Urinary bladder (tissue), 4 donors: ENCODE data around the gene SURF6. TPM values are rescaled to one million over a fixed set of nuclear protein-coding genes. Genes with fewer than 3 reads are reported as not detected.

Experiments
- DNase-seq: peaks from one replicate; pipeline ENCODE4 v3.0.0-alpha.2; 2015; ENCODE audit errors: extremely low spot score
- H3K27ac ChIP-seq: one replicate; pipeline ENCODE4 v1.5.1; 2013; ENCODE audit warnings: low read depth, mild to moderate bottlenecking, moderate library complexity
- H3K36me3 ChIP-seq: one replicate; pipeline ENCODE4 v1.6.1; 2013; ENCODE audit warnings: mild to moderate bottlenecking, moderate library complexity; ENCODE audit not compliant: insufficient read depth
- H3K4me1 ChIP-seq: one replicate; pipeline ENCODE4 v1.6.1; 2013; ENCODE audit warnings: mild to moderate bottlenecking, moderate library complexity; ENCODE audit not compliant: insufficient read depth
- H3K4me3 ChIP-seq: one replicate; pipeline ENCODE4 v1.5.1; 2013; ENCODE audit warnings: low read depth, low read length
- WGBS: extraction: QIAGEN DNeasy Blood & Tissue Kit; methylation state at CpG from one replicate; pipeline ENCODE4 v1.1.7; 2013; 5-methylcytosine and 5-hydroxymethylcytosine counted together
- polyA plus RNA-seq: library from polyadenylated mRNA; stranded (reverse); fragments of 200-250 nt; gene quantifications from one replicate; pipeline ENCODE4 v1.2.3, GENCODE V29; 2013
- total RNA-seq: library from RNA; depleted of rRNA; stranded (reverse); fragments of >200 nt; gene quantifications from one replicate; pipeline ENCODE4 v1.2.3, GENCODE V29; 2014
- donor health status: healthy with polysubstance abuse.
- donor health status: healthy.

SURF6 gene
- total and polyA plus RNA-seq, 2 donors = 10.2 to 30.4 TPM

DNA sequence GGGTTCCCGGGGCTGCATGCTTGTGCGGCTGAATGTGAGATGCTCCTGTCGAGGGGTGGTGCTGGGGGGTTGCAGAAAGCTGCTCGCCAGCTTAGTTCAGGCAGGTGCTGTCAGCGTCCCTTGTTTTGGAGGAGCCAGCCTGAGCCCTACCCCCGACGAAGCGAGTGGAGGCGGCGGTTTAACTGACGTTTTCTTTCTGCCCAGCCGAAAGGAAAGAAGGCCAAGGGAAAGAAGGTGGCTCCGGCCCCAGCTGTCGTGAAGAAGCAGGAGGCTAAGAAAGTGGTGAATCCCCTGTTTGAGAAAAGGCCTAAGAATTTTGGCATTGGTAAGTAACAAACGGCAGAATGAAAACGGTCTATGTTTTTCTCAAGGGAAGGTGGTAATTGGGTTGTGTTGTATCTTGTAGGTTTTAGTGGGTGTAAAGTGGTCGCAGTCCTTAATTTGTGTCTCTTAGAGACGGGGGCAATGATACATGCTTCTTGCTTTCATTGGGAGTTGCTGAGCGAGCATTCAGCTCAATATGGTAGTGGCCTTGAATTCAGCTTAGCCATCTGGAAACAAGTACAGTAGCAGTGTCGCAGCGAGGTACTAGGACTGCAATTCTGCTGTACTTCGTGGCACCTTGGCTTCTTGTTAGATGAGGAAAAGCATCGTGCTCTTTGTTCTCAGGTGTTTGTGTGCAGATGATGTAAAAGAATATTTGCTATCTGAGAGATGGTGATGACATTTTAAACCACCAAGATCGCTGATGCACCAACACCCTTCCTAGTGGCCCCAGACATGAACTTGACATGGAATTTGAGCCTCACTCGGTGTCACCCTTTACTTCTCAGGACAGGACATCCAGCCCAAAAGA, 13.0 kb upstream of the SURF6 start:
- DNase-seq = no peak
- H3K4me3 ChIP-seq = peak overlapping the region; percentile 77
- H3K4me1 ChIP-seq = no peaks in the 10 kb centered on the region
- WGBS = 18% methylated on average over 25 of the region's 25 CpGs
- H3K27ac ChIP-seq = peak overlapping the region; percentile 85
- H3K36me3 ChIP-seq = peaks cover 11% of the 10 kb centered on the region

DNA sequence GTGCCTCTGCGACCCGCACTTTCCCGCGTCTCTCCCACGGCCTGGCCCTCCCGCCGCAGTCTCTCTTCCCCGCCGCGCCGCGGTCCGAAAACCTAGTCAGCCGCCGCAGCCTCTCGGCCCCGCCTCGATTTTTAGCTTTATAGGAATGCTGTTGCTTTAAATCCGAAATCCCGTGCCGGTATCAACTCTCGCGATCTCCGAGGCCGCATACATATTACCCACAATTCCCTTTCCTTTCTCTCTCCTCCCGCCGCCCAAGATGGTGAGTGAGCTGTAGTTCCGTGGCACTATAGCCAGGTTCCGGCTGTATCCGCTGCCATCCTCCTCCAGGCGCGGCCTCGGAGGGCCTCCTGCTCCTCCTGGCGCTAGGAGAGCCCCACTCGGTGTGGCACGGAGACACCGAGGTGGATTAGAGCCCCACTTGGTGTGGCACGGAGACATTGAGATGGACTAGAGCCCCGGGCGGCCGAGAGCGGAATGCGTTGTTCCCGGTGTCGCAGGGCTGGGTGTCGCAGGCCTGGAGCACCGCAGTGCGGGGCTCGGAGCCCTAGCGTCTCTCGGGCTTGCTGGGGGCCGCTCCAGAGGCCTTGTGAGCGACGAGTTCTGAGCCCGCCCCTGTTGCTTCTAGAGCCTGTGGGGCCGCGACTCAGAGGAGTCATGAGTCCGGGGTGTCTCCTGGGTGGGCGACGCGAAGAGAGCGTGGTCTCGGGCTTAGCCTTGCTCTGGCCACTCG, 12.2 kb upstream of the SURF6 start, which contains the start of the genes MED22 and RPL7A:
Gene MED22 (minus strand): TSS at position 147 of the 733 bp plus-strand sequence. CDS start 1,469 bp downstream, outside the sequence.
Gene RPL7A (plus strand): TSS at position 234 of the 733 bp plus-strand sequence. CDS start 26 bp downstream, at position 260.
- H3K4me1 ChIP-seq = no peaks in the 10 kb centered on the region
- H3K27ac ChIP-seq = peak within 1 kb of the TSS; percentile 85
- peak; percentile 94 for DNase-seq
- H3K36me3 ChIP-seq = peaks cover 12% of the 10 kb centered on the region
- WGBS = under 1% methylated on average over 64 of the region's 64 CpGs
- H3K4me3 ChIP-seq = peak within 1 kb of the TSS; percentile 77

DNA sequence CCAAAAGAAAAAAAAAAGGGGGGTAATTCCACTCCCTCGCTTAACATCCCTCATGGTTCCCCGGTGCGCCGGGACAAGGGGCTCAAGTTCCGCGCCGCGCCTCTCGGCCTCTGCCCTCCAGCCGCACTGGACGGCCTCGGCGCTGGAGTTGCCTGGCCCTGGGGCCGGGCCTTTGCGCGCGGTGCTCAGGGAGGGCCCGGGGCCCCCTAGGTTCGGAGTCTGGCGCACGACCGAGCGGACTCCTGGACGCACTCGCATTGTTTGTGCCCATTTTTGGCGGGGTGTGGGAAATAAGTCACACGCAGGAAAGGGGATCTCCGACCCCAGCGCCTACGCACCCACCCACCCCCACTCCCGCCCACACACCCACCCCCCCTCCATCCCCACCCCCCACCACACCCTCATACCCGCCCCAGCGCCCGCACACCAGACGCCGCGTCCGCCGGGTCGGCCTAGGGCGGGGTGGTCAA, 11.6 kb upstream of the SURF6 start:
- H3K36me3 ChIP-seq = peaks cover 13% of the 10 kb centered on the region
- WGBS = under 1% methylated on average over 41 of the region's 41 CpGs
- H3K27ac ChIP-seq = peak overlapping the region; percentile 70
- no peak for DNase-seq
- peak overlapping the region; percentile 77 for H3K4me3 ChIP-seq
- no peaks in the 10 kb centered on the region for H3K4me1 ChIP-seq

DNA sequence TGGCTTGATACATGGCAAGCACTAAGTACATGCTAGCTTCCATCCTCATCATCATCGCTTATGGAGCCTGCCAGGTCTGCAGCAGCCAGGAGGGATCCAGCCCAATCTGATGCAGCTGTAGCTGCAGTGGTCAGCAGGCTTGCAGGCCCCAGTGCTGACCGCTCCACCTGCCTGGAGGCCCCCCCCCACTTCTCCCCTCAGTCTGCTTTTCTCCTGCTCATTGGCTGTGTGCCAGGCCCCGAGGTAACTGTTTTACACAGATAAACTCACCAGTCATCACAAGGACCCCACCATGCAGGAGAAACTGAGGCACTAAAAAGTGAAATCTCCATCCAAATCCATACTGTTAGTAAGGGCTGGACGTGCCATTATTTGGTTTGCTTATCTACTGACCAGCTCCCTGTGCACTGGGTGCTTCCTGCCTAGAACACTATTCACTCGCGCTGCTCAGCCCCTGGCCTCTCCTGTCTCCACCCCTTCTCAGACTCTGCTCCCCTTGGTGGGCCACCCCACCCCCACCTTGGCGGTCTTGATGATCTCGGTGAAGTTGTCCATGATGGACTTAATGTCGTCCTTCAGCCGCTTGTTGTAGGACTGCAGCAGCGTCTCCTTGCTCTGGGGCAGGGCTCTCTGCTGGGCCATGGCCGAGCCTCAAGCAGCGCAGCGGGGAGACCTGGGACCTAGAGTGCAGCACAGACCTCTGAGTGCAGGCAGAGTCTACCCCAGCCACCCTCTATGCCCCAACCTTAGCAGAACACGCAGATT, 10.2 kb upstream of the SURF6 start:
- H3K36me3 ChIP-seq = peaks cover 13% of the 10 kb centered on the region

DNA sequence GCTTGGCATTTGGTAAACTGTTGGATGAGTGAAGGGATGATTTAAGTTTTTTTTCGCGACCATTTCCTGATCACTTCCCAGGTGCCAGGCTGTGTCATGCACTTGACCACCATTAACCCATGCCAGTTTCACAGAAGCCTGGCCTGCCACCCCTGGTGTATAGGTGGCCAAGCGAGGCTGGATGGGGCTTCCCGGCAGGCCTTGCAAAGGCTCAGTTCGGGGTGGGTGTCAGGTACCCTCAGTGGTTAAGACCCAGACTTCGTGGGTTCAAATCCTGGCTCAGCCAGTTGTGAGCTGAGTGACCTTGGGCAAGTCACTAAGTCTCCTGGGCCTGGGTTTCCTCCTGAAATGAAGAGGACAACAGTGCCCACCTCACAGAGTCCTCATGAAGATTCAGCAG, 9.6 kb upstream of the SURF6 start:
- Histone ChIP-seq H3K27ac (no peak overlapping the region), H3K4me3 (no peak overlapping the region), H3K36me3 (peaks cover 11% of the 10 kb centered on the region), H3K4me1 (no peaks in the 10 kb centered on the region)
- 93% methylated on average over 6 of the region's 6 CpGs for WGBS
- no peak for DNase-seq

More for the DNA sequence above, 10.2 kb upstream of the SURF6 start:
- Histone ChIP-seq H3K4me1 (no peaks in the 10 kb centered on the region), H3K27ac (no peak overlapping the region), H3K4me3 (peak overlapping the region; percentile 77)
- 56% methylated on average over 15 of the region's 15 CpGs for WGBS
- DNase-seq = no peak

DNA sequence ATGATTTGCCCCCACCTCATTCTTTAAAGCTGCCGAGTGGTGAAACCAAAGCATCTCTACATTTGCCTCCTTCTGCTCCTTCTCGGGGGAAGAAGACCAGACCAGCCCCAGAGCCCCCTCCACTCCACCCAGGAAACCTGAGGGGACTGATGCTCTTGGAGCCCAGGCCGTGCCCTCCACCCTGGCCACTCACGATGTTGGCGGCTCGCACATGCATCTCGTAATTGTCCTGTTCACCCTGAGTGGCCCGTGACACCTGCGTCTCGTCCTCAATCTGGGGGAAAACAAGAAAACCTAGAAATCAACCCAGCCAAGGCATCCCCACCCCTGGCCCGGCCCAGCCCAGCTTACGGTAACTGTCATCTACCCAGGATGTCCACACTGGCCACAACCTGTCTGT, 9.0 kb upstream of the SURF6 start:
- Histone ChIP-seq H3K36me3 (peaks cover 11% of the 10 kb centered on the region), H3K4me3 (no peak overlapping the region), H3K27ac (no peak overlapping the region), H3K4me1 (no peaks in the 10 kb centered on the region)
- no peak for DNase-seq
- 94% methylated on average over 12 of the region's 12 CpGs for WGBS

- Histone ChIP-seq H3K27ac (no peak overlapping the region), H3K4me3 (no peak overlapping the region), H3K36me3 (peaks cover 9% of the 10 kb centered on the region), H3K4me1 (no peaks in the 10 kb centered on the region)
- 95% methylated on average over 19 of the region's 19 CpGs for WGBS
- no peak for DNase-seq
Measured at GRCh38 chr9:133344071-133344470, 8.1 kb upstream of the SURF6 start.

GRCh38 chr9:133342570-133342969, 6.6 kb upstream of the SURF6 start:
- Histone ChIP-seq H3K27ac (no peak overlapping the region), H3K4me1 (no peaks in the 10 kb centered on the region), H3K4me3 (no peak overlapping the region), H3K36me3 (peaks cover 9% of the 10 kb centered on the region)
- 82% methylated on average over 11 of the region's 11 CpGs for WGBS
- DNase-seq = no peak

DNA sequence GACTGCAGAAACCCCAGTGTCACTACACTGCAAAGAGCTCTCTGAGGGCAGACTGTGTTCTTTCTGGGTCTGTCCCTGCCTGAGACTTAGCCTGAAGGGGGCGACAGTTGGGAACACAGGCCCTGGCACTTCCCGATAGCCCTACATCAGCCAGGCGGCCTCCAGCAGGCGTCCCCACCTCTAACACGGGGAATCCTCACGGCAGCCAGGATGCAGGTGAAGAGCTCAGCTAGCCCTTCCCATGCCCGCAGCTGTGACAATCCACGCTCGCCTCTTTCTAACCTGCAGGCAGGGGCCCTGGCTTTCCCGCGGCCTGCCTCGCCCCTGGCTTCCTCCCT, 6.0 kb upstream of the SURF6 start:
- Histone ChIP-seq H3K36me3 (peaks cover 9% of the 10 kb centered on the region), H3K27ac (no peak overlapping the region), H3K4me3 (no peak overlapping the region), H3K4me1 (no peaks in the 10 kb centered on the region)
- no peak for DNase-seq
- WGBS = 74% methylated on average over 12 of the region's 12 CpGs

- no peaks in the 10 kb centered on the region for H3K4me1 ChIP-seq
- H3K27ac ChIP-seq = no peak overlapping the region
- H3K4me3 ChIP-seq = no peak overlapping the region
- DNase-seq = no peak
- 87% methylated on average over 15 of the region's 15 CpGs for WGBS
- H3K36me3 ChIP-seq = peaks cover 9% of the 10 kb centered on the region
Measured at GRCh38 chr9:133341369-133342068, 5.5 kb upstream of the SURF6 start.

GRCh38 chr9:133340916-133341315, 4.9 kb upstream of the SURF6 start:
- peaks cover 9% of the 10 kb centered on the region for H3K36me3 ChIP-seq
- WGBS = 89% methylated on average over 13 of the region's 13 CpGs

DNA sequence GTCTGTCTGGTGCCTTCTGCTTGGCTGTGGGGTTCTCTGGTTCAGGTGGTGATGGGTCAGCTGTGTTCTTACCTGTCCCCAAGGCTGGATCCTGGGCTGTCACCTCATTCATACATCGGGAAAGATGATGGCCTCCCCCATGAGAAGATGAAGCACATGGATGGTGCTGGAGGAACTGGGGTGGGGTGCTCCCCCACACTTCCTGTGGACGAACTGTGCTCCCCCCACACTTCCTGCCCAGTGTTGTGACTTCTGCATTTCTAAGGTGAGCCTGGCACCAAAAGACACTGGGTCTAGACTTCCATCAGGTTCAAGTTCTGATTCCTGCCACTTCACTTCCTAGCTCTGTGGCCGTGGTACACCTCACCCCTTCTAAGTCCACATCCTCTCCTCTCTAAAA, 4.3 kb upstream of the SURF6 start:
- H3K4me3 ChIP-seq = no peak overlapping the region
- no peak overlapping the region for H3K27ac ChIP-seq
- H3K4me1 ChIP-seq = no peaks in the 10 kb centered on the region
- H3K36me3 ChIP-seq = peaks cover 9% of the 10 kb centered on the region
- DNase-seq = no peak
- 75% methylated on average over 3 of the region's 3 CpGs for WGBS

More at GRCh38 chr9:133340916-133341315, 4.9 kb upstream of the SURF6 start:
- H3K4me1 ChIP-seq = no peaks in the 10 kb centered on the region
- H3K27ac ChIP-seq = no peak overlapping the region
- no peak overlapping the region for H3K4me3 ChIP-seq
- DNase-seq = no peak

GRCh38 chr9:133339641-133340040, 3.7 kb upstream of the SURF6 start:
- no peak overlapping the region for H3K27ac ChIP-seq
- 79% methylated on average over 5 of the region's 5 CpGs for WGBS
- DNase-seq = no peak
- peaks cover 1% of the 10 kb centered on the region for H3K4me1 ChIP-seq
- peaks cover 9% of the 10 kb centered on the region for H3K36me3 ChIP-seq
- H3K4me3 ChIP-seq = no peak overlapping the region
